ENCODE results near the gene ERMP1.

Gene ERMP1

GRCh38 chr9:5773324-5773999 lies 59.5 kb downstream of the ERMP1 start:
- no peak for DNase-seq (ENCODE audit: low spot score)

GRCh38 chr9:5767968-5768932 lies 64.7 kb downstream of the ERMP1 start:
- DNase-seq (ENCODE audit: low spot score) = no peak

GRCh38 chr9:5764130-5764868 lies 68.6 kb downstream of the ERMP1 start:
- no peak for DNase-seq (ENCODE audit: low spot score)

GRCh38 chr9:5762421-5762820 lies 70.5 kb downstream of the ERMP1 start:
- no peak for DNase-seq (ENCODE audit: low spot score)

GRCh38 chr9:5760338-5760737 lies 72.6 kb downstream of the ERMP1 start:
- DNase-seq (ENCODE audit: low spot score) = no peak

GRCh38 chr9:5756633-5757032 lies 76.3 kb downstream of the ERMP1 start:
- no peak for DNase-seq (ENCODE audit: low spot score)

- DNase-seq (ENCODE audit: low spot score) = no peak
Observed at GRCh38 chr9:5750569-5750968, 82.3 kb downstream of the ERMP1 start.

GRCh38 chr9:5749306-5749705 lies 83.6 kb downstream of the ERMP1 start:
- DNase-seq (ENCODE audit: low spot score) = no peak

GRCh38 chr9:5748438-5748837 lies 84.5 kb downstream of the ERMP1 start:
- DNase-seq (ENCODE audit: low spot score) = no peak

GRCh38 chr9:5743109-5743508 lies 89.8 kb downstream of the ERMP1 start:
- no peak for DNase-seq (ENCODE audit: low spot score)

- DNase-seq (ENCODE audit: low spot score) = no peak
Observed at GRCh38 chr9:5736563-5737346, 96.2 kb downstream of the ERMP1 start.

- no peak for DNase-seq (ENCODE audit: low spot score)
Observed at GRCh38 chr9:5735072-5735471, 97.8 kb downstream of the ERMP1 start.
